ENCODE results near the gene CTNNA3.

The CTNNA3 gene

GRCh38 chr10:67666416-67667034 lies 29.5 kb downstream of the CTNNA3 start:
- H3K9me2 ChIP-seq (replicated peaks; ENCODE audit: insufficient read depth, low read length) = no peaks in the 10 kb centered on the region
- no peaks in the 10 kb centered on the region for H3F3A ChIP-seq (ENCODE audit: insufficient read depth)
- H3K27me3 ChIP-seq (ENCODE audit: low read length) = peaks cover 3% of the 10 kb centered on the region; the same call in 1 of the 2 replicates
- no peaks in the 10 kb centered on the region for H4K20me1 ChIP-seq (ENCODE audit: low read depth, low read length)
- H3K9ac ChIP-seq (ENCODE audit: low read length) = no peak overlapping the region
- H3K4me3 ChIP-seq (ENCODE audit: insufficient read depth, low read length, poor library complexity, severe bottlenecking) = no peak overlapping the region
- no peaks in the 10 kb centered on the region for H3K79me2 ChIP-seq (ENCODE audit: insufficient read depth, low read length)
- H2AFZ ChIP-seq (ENCODE audit: low read depth, low read length, severe bottlenecking) = no peak overlapping the region
- H3K27ac ChIP-seq (ENCODE audit: low read depth, low read length) = no peak overlapping the region
- H3K36me3 ChIP-seq (ENCODE audit: low read length) = no peaks in the 10 kb centered on the region
- no peak overlapping the region for H3K4me2 ChIP-seq (ENCODE audit: low read depth, low read length, poor library complexity, severe bottlenecking)
- no peak for TF ChIP-seq EZH2phosphoT487 (conservative IDR thresholded peaks at IDR 0.05; ENCODE audit: low read length)
- TF ChIP-seq, protein P1, sequence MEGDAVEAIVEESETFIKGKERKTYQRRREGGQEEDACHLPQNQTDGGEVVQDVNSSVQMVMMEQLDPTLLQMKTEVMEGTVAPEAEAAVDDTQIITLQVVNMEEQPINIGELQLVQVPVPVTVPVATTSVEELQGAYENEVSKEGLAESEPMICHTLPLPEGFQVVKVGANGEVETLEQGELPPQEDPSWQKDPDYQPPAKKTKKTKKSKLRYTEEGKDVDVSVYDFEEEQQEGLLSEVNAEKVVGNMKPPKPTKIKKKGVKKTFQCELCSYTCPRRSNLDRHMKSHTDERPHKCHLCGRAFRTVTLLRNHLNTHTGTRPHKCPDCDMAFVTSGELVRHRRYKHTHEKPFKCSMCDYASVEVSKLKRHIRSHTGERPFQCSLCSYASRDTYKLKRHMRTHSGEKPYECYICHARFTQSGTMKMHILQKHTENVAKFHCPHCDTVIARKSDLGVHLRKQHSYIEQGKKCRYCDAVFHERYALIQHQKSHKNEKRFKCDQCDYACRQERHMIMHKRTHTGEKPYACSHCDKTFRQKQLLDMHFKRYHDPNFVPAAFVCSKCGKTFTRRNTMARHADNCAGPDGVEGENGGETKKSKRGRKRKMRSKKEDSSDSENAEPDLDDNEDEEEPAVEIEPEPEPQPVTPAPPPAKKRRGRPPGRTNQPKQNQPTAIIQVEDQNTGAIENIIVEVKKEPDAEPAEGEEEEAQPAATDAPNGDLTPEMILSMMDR (IDR thresholded peaks at IDR 0.05; ENCODE audit: insufficient read depth, low read length, poor library complexity, severe bottlenecking) = peak; percentile 45
- no peaks in the 10 kb centered on the region for H3K9me3 ChIP-seq (ENCODE audit: insufficient read depth, low read length)

DNA sequence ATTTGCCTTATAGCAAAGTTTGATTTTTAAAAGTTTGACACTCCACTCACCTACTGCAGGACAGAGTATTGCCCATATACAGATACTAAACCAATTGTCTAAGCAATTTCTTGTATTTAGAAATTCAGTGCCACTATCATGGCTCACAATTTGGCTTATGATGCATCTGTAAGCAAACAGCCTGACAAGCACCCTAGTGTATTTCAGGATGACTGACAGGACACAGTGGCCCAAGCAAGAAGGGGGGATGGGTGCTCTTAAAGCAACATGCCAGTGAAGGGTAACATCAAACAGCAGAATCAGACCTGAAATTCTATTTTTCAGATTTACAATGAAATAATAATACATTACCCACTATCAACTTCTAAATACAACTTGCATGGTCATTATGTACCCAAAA lies 30.5 kb downstream of the CTNNA3 start:
- Histone ChIP-seq H4K20me1 (ENCODE audit: low read depth, low read length) (no peaks in the 10 kb centered on the region), H3K27me3 (ENCODE audit: low read length) (peaks cover 3% of the 10 kb centered on the region; the same call in 1 of the 2 replicates), H3K9me2 (replicated peaks; ENCODE audit: insufficient read depth, low read length) (no peaks in the 10 kb centered on the region), H3K36me3 (ENCODE audit: low read length) (no peaks in the 10 kb centered on the region), H3K4me3 (ENCODE audit: insufficient read depth, low read length, poor library complexity, severe bottlenecking) (no peak overlapping the region), H3K4me2 (ENCODE audit: low read depth, low read length, poor library complexity, severe bottlenecking) (no peak overlapping the region), H3K9me3 (ENCODE audit: insufficient read depth, low read length) (no peaks in the 10 kb centered on the region), H3K79me2 (ENCODE audit: insufficient read depth, low read length) (no peaks in the 10 kb centered on the region), H3K9ac (ENCODE audit: low read length) (no peak overlapping the region), H3K27ac (ENCODE audit: low read depth, low read length) (no peak overlapping the region), H3F3A (ENCODE audit: insufficient read depth) (no peaks in the 10 kb centered on the region), H2AFZ (ENCODE audit: low read depth, low read length, severe bottlenecking) (no peak overlapping the region)
- TF ChIP-seq, protein P1 (IDR thresholded peaks at IDR 0.05; ENCODE audit: insufficient read depth, low read length, poor library complexity, severe bottlenecking) = no peak
- no peak for TF ChIP-seq EZH2phosphoT487 (conservative IDR thresholded peaks at IDR 0.05; ENCODE audit: low read length)

DNA sequence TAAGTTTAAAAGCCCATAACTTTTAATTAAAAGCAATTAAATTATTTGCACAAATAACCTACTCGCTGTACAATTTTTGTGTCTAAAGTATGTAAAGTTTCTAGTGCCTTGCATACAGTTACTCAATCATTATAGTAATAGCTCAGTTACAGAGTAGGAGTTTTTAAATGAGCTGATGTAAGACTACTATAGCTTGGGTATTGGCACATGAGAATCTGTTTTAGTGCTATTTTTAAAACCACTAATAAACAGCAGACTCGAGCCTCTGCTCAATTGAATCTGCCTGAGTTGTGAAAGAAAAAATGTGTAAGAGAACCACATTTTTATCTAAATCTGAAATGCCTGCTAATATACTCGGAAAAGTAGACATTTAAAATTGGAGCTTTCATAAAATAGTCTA lies 31.1 kb downstream of the CTNNA3 start:
- Histone ChIP-seq H3K4me3 (ENCODE audit: insufficient read depth, low read length, poor library complexity, severe bottlenecking) (no peak overlapping the region), H3K9ac (ENCODE audit: low read length) (no peak overlapping the region), H3K36me3 (ENCODE audit: low read length) (no peaks in the 10 kb centered on the region), H4K20me1 (ENCODE audit: low read depth, low read length) (no peaks in the 10 kb centered on the region), H3K9me2 (replicated peaks; ENCODE audit: insufficient read depth, low read length) (no peaks in the 10 kb centered on the region), H2AFZ (ENCODE audit: low read depth, low read length, severe bottlenecking) (no peak overlapping the region), H3K27ac (ENCODE audit: low read depth, low read length) (no peak overlapping the region), H3K79me2 (ENCODE audit: insufficient read depth, low read length) (no peaks in the 10 kb centered on the region), H3K4me2 (ENCODE audit: low read depth, low read length, poor library complexity, severe bottlenecking) (no peak overlapping the region), H3K9me3 (ENCODE audit: insufficient read depth, low read length) (no peaks in the 10 kb centered on the region), H3K27me3 (ENCODE audit: low read length) (peaks cover 3% of the 10 kb centered on the region; the same call in 1 of the 2 replicates), H3F3A (ENCODE audit: insufficient read depth) (no peaks in the 10 kb centered on the region)
- TF ChIP-seq, protein P1 (IDR thresholded peaks at IDR 0.05; ENCODE audit: insufficient read depth, low read length, poor library complexity, severe bottlenecking) = no peak
- no peak for TF ChIP-seq EZH2phosphoT487 (conservative IDR thresholded peaks at IDR 0.05; ENCODE audit: low read length)
